ENCODE results near the gene DR1. TPM values are rescaled to one million over a fixed set of nuclear protein-coding genes. Genes with fewer than 3 reads are reported as not detected.

Gene DR1
- total RNA-seq, 1 experiment from 2014 or later = 87.3 TPM

GRCh38 chr1:93301131-93301530, 44.6 kb upstream of the DR1 start:
- no peaks in the 10 kb centered on the region for H3K27me3 ChIP-seq (ENCODE audit: insufficient read depth, low read length)
- no peak for DNase-seq
- Mint-ChIP-seq H3K27ac (peak overlapping the region in 1 of 3 experiments; percentile 87; a peak in 1 of 7 replicates), H3K4me3 (no peak overlapping the region), H3K36me3 (ENCODE audit: insufficient read depth in 1 of 3, low read depth in 3 of 3) (peaks cover 0 to 9% (median 7%) of the 10 kb centered on the region in 3 experiments; a peak in 4 of 7 replicates), H3K4me1 (peaks cover 39 to 46% of the 10 kb centered on the region in 2 experiments), H3K9me3 (peaks cover 2 to 3% of the 10 kb centered on the region in 2 experiments; a peak in 2 of 5 replicates), H3K27me3 (ENCODE audit: low read depth) (no peaks in the 10 kb centered on the region)
- no peak overlapping the region for H2BK120ac ChIP-seq (ENCODE audit: low read depth, low read length, poor library complexity, severe bottlenecking)
- H3K9me3 ChIP-seq (ENCODE audit: control insufficient read depth, low read depth, low read length) = no peaks in the 10 kb centered on the region
- no peak overlapping the region for H2BK15ac ChIP-seq (ENCODE audit: low read depth, low read length)
- H3K27ac ChIP-seq (ENCODE audit: insufficient read length, low read depth, low read length) = no peak overlapping the region
- H3K18ac ChIP-seq (ENCODE audit: insufficient read length, low read depth, low read length) = no peak overlapping the region
- H3K14ac ChIP-seq (ENCODE audit: insufficient read depth, low read length) = no peak overlapping the region
- no CpG with 5 or more reads among the region's 1 CpG for WGBS (ENCODE audit: extremely low coverage, insufficient read length, low lambda C conversion rate)
- H2BK20ac ChIP-seq (ENCODE audit: low read depth, low read length, poor library complexity, severe bottlenecking) = no peak overlapping the region
- H3K4me1 ChIP-seq (ENCODE audit: insufficient read depth, low read length) = peaks cover 5% of the 10 kb centered on the region; the same call in 1 of the 2 replicates
- H2BK12ac ChIP-seq (ENCODE audit: insufficient read length, low read depth, low read length) = no peak overlapping the region
- no peaks in the 10 kb centered on the region for H3K79me1 ChIP-seq (ENCODE audit: insufficient read depth, low read depth, low read length, poor library complexity, severe bottlenecking)
- no peaks in the 10 kb centered on the region for H4K20me1 ChIP-seq (ENCODE audit: control insufficient read depth, insufficient read depth, insufficient read length)
- H3K23ac ChIP-seq (ENCODE audit: insufficient read length, low read depth, low read length) = no peak overlapping the region
- no peak overlapping the region for H3T11ph ChIP-seq (ENCODE audit: low read length)
- H3K23me2 ChIP-seq (ENCODE audit: insufficient read length, low read depth, low read length, poor library complexity, severe bottlenecking) = no peaks in the 10 kb centered on the region
- H3K4me2 ChIP-seq (ENCODE audit: insufficient read depth, insufficient read length, low read length) = no peak overlapping the region
- no peak overlapping the region for H2AFZ ChIP-seq (ENCODE audit: low read length)
- no peak overlapping the region for H3K4ac ChIP-seq (ENCODE audit: low read depth, low read length)
- no peak overlapping the region for H4K91ac ChIP-seq (ENCODE audit: insufficient read length, low read depth, low read length)
- no peak for TF ChIP-seq CTCF (conservative IDR thresholded peaks at IDR 0.05)
- no peak overlapping the region for H2BK5ac ChIP-seq (ENCODE audit: insufficient read length, low read length)
- no peaks in the 10 kb centered on the region for H3K79me2 ChIP-seq (ENCODE audit: insufficient read depth, low read length)
- H3K9ac ChIP-seq (ENCODE audit: extremely low read depth, insufficient read length, low read length) = no peak overlapping the region
- no peak overlapping the region for H4K5ac ChIP-seq (ENCODE audit: insufficient read length, low read depth, low read length)
- no peak overlapping the region for H4K8ac ChIP-seq (replicated peaks; ENCODE audit: insufficient read length, low read depth, low read length)
- H2AK5ac ChIP-seq (ENCODE audit: insufficient read length, low read length) = no peak overlapping the region
- no peak overlapping the region for H3K56ac ChIP-seq (ENCODE audit: insufficient read length, low read depth, low read length)

Measured in H9 (cell line).